GM19351 (cell line): ENCODE measurements around the gene TMEM132A.

Source experiments
- ATAC-seq: cut with Tn5 transposase; IDR thresholded peaks from one replicate; pipeline ENCODE4 v1.9.1; 2021; ENCODE audit warnings: mild to moderate bottlenecking, moderate library complexity; ENCODE audit not compliant: unreplicated experiment

The TMEM132A gene

GRCh38 chr11:60936467-60937143 is 12.3 kb downstream of the TMEM132A start:
- no peak for ATAC-seq

- no peak for ATAC-seq
Measured at GRCh38 chr11:60937144-60937527, 12.9 kb downstream of the TMEM132A start.

- no peak for ATAC-seq
Measured at GRCh38 chr11:60937811-60938210, 13.6 kb downstream of the TMEM132A start.

- no peak for ATAC-seq
Measured at GRCh38 chr11:60938500-60938899, 14.2 kb downstream of the TMEM132A start.

GRCh38 chr11:60939301-60939700 is 15.0 kb downstream of the TMEM132A start:
- ATAC-seq, result no peak

GRCh38 chr11:60939855-60940254 is 15.6 kb downstream of the TMEM132A start:
- no peak for ATAC-seq

GRCh38 chr11:60941371-60942119 is 17.3 kb downstream of the TMEM132A start:
- ATAC-seq, result no peak

GRCh38 chr11:60942219-60942618 is 18.0 kb downstream of the TMEM132A start:
- no peak for ATAC-seq

GRCh38 chr11:60942970-60943565 is 18.8 kb downstream of the TMEM132A start:
- ATAC-seq, result no peak

- no peak for ATAC-seq
Measured at GRCh38 chr11:60944490-60945294, 20.4 kb downstream of the TMEM132A start.

- no peak for ATAC-seq
Measured at GRCh38 chr11:60945295-60945667, 21.0 kb downstream of the TMEM132A start.

- no peak for ATAC-seq
Measured at GRCh38 chr11:60946601-60947264, 22.5 kb downstream of the TMEM132A start.

GRCh38 chr11:60947700-60948099 is 23.4 kb downstream of the TMEM132A start:
- no peak for ATAC-seq

GRCh38 chr11:60948250-60948649 is 24.0 kb downstream of the TMEM132A start:
- ATAC-seq, result no peak

- no peak for ATAC-seq
Measured at GRCh38 chr11:60950024-60950423, 25.8 kb downstream of the TMEM132A start.

- no peak for ATAC-seq
Measured at GRCh38 chr11:60950933-60951605, 26.8 kb downstream of the TMEM132A start.

GRCh38 chr11:60951606-60951903 is 27.3 kb downstream of the TMEM132A start:
- ATAC-seq, result no peak

GRCh38 chr11:60951904-60952741 is 27.9 kb downstream of the TMEM132A start, which contains the start of gene SLC15A3:
Gene SLC15A3 (minus strand): TSS chr11:60952176. CDS start chr11:60951551, 625 bp downstream.
- ATAC-seq, result peak; percentile 81

- no peak for ATAC-seq
Measured at GRCh38 chr11:60952742-60953170, 28.5 kb downstream of the TMEM132A start.
